HepG2 (cell line): ENCODE measurements around the gene ANKRD12. TPM values are rescaled to one million over a fixed set of nuclear protein-coding genes. Genes with fewer than 3 reads are reported as not detected.

Source experiments
- ATAC-seq: fragments of 200-7000 bp; cut with Tn5 transposase; 3 replicates; pipeline ENCODE4 v1.9.1; 2020; ENCODE audit warnings: mild to moderate bottlenecking, moderate library complexity
- BruUV-seq: library from RNA; stranded (reverse); fragments of 400-500 nt; replicated peaks from 2 replicates; lab custom pipeline; 2021; lab: Mats Ljungman, UMichigan
- CTCF ChIA-PET: fragments of 300-600 bp; formaldehyde crosslinking; extraction: SDS; loops from one replicate; lab custom pipeline; 2021; ENCODE audit warnings: low total read pairs, inconsistent platforms, low intra/inter-chr PET ratio; lab: Yijun Ruan, JAX
- POLR2A ChIA-PET: fragments of 350-600 bp; sonication (Branson Sonifier 250); formaldehyde crosslinking; loops from one replicate; lab custom pipeline; 2020; ENCODE audit warnings: antibody characterized with exemption, inconsistent platforms; lab: Yijun Ruan, JAX
- DNase-seq: peaks from one replicate; pipeline ENCODE4 v3.0.0-alpha.2; 2015; ENCODE audit warnings: low spot score
- FAIRE-seq: peaks from 3 replicates; lab custom pipeline; 2011; peaks lifted over from hg19 to GRCh38; lab: Jason Lieb, UNC
- H2AFZ ChIP-seq: one replicate; pipeline ENCODE4 v1.6.1; 2011; ENCODE audit warnings: low read length, inconsistent platforms
- H3K27ac ChIP-seq: fragments of 300-600 bp; 3 replicates; pipeline ENCODE4 v1.8.0; 2011; ENCODE audit warnings: mixed run types, mild to moderate bottlenecking, mixed read lengths, low read length, inconsistent platforms; ENCODE audit not compliant: insufficient read depth; ENCODE audit errors: extremely low read length
- H3K27me3 ChIP-seq, 2 experiments: fragments of 200-600 bp in 1 of 2; 2 replicates in 1 of 2; 3 replicates in 1 of 2; pipeline versions ENCODE4 v1.6.0 to v1.8.0; 2011; ENCODE audit warnings: low read length in 2 of 2, mild to moderate bottlenecking in 2 of 2, moderate library complexity in 2 of 2, inconsistent platforms in 1 of 2; ENCODE audit not compliant: insufficient read depth in 2 of 2, control insufficient read depth in 1 of 2
- H3K36me3 ChIP-seq, 2 experiments: fragments of 200-600 bp in 1 of 2; replicated peaks in 1 of 2; 2 replicates in 1 of 2; 3 replicates in 1 of 2; pipeline versions ENCODE4 v1.5.1 to v1.8.0; 2011; ENCODE audit warnings: low read length in 2 of 2, inconsistent platforms in 1 of 2; ENCODE audit not compliant: insufficient read depth in 2 of 2, control insufficient read depth in 1 of 2
- H3K4me1 ChIP-seq: 2 replicates; pipeline ENCODE4 v1.5.1; 2012; ENCODE audit warnings: low read length, inconsistent platforms; ENCODE audit not compliant: insufficient read depth
- H3K4me2 ChIP-seq: 2 replicates; pipeline ENCODE4 v1.6.0; 2011; ENCODE audit warnings: low read depth, low read length, inconsistent platforms
- H3K4me3 ChIP-seq, 3 experiments: fragments of 200-600 bp in 1 of 3; sonication (generic), shearing (Covaris generic) in 1 of 3; replicated peaks in 1 of 3; 2 replicates each; pipeline ENCODE4 v1.5.1; 2011 to 2016; ENCODE audit warnings: low read length in 3 of 3, inconsistent platforms in 2 of 3, low read depth in 2 of 3, mild to moderate bottlenecking in 2 of 3, control low read depth in 1 of 3, mixed read lengths in 1 of 3; ENCODE audit not compliant: insufficient read depth in 1 of 3
- H3K79me2 ChIP-seq: one replicate; pipeline ENCODE4 v1.6.1; 2011; ENCODE audit warnings: low read length, inconsistent platforms; ENCODE audit not compliant: insufficient read depth
- H3K9ac ChIP-seq: 2 replicates; pipeline ENCODE4 v1.6.0; 2011; ENCODE audit warnings: mild to moderate bottlenecking, low read depth, low read length, inconsistent platforms; ENCODE audit not compliant: insufficient read depth
- H3K9me3 ChIP-seq: 2 replicates; pipeline ENCODE4 v1.5.1; 2012; ENCODE audit warnings: mild to moderate bottlenecking, low read length
- H4K20me1 ChIP-seq: 2 replicates; pipeline ENCODE4 v1.6.0; 2011; ENCODE audit warnings: inconsistent platforms, mild to moderate bottlenecking, low read length, moderate library complexity; ENCODE audit not compliant: insufficient read depth
- ARNTL ChIP-seq: sonication (generic); formaldehyde crosslinking; IDR thresholded peaks from 2 replicates; pipeline ENCODE4 v1.4.0; 2020; ENCODE audit warnings: mild to moderate bottlenecking, missing genetic modification reagents
- FOXA1 ChIP-seq, 2 experiments: fragments of 450-650 bp in 1 of 2; sonication (generic) in 1 of 2; formaldehyde crosslinking in 1 of 2; IDR thresholded peaks; 2 replicates each; pipeline versions ENCODE4 v1.4.0 to v1.6.1; 2016 to 2020; ENCODE audit warnings: missing genetic modification reagents in 1 of 2
- FUBP1 ChIP-seq: sonication (generic); formaldehyde crosslinking; IDR thresholded peaks from 2 replicates; pipeline ENCODE4 v1.5.1; 2020; ENCODE audit warnings: missing genetic modification reagents, mild to moderate bottlenecking, borderline replicate concordance
- HMG20A ChIP-seq: IDR thresholded peaks from 2 replicates; pipeline ENCODE4 v1.6.1; 2016; ENCODE audit warnings: borderline replicate concordance
- MIXL1 ChIP-seq: IDR thresholded peaks from 2 replicates; pipeline ENCODE4 v1.6.1; 2016
- NAIF1 ChIP-seq: sonication (generic); formaldehyde crosslinking; IDR thresholded peaks from 2 replicates; pipeline ENCODE4 v1.5.0; 2020; ENCODE audit warnings: mild to moderate bottlenecking, missing genetic modification reagents, borderline replicate concordance
- RFX3 ChIP-seq: IDR thresholded peaks from 2 replicates; pipeline ENCODE4 v1.6.1; 2016; ENCODE audit warnings: missing biosample characterization, missing genetic modification reagents
- SNAI1 ChIP-seq: sonication (generic); formaldehyde crosslinking; IDR thresholded peaks from 2 replicates; pipeline ENCODE4 v1.5.0; 2020; ENCODE audit warnings: mild to moderate bottlenecking, missing genetic modification reagents, borderline replicate concordance
- STAG1 ChIP-seq: sonication (generic); formaldehyde crosslinking; IDR thresholded peaks from 2 replicates; pipeline ENCODE4 v1.4.0; 2020; ENCODE audit warnings: missing genetic modification reagents
- ZGPAT ChIP-seq: IDR thresholded peaks from 2 replicates; pipeline ENCODE4 v1.6.1; 2016; ENCODE audit warnings: mild to moderate bottlenecking
- ZNF121 ChIP-seq: sonication (generic); formaldehyde crosslinking; IDR thresholded peaks from 2 replicates; pipeline ENCODE4 v1.5.0; 2020; ENCODE audit warnings: mild to moderate bottlenecking, missing genetic modification reagents
- ZNF354B ChIP-seq: sonication (generic); formaldehyde crosslinking; IDR thresholded peaks from 2 replicates; pipeline ENCODE4 v1.8.0; 2022; ENCODE audit warnings: mild to moderate bottlenecking, missing genetic modification reagents
- ZNF543 ChIP-seq: sonication (generic); formaldehyde crosslinking; IDR thresholded peaks from 2 replicates; pipeline ENCODE4 v1.4.0; 2020; ENCODE audit warnings: mild to moderate bottlenecking, missing genetic modification reagents
- ZNF589 ChIP-seq: sonication (generic); formaldehyde crosslinking; conservative IDR thresholded peaks from 2 replicates; pipeline ENCODE4 v1.8.0; 2022; ENCODE audit warnings: mild to moderate bottlenecking, moderate library complexity, missing genetic modification reagents
- ZNF644 ChIP-seq: IDR thresholded peaks from 2 replicates; pipeline ENCODE4 v1.6.1; 2016; ENCODE audit warnings: low read depth
- ZNF775 ChIP-seq: sonication (generic); formaldehyde crosslinking; IDR thresholded peaks from 2 replicates; pipeline ENCODE4 v1.4.0; 2020; ENCODE audit warnings: missing genetic modification reagents, mild to moderate bottlenecking, moderate library complexity, borderline replicate concordance
- WGBS: methylation state at CpG from one replicate; pipeline ENCODE4 v1.1.6; 2017; ENCODE audit warnings: low lambda C conversion rate; 5-methylcytosine and 5-hydroxymethylcytosine counted together
- in situ Hi-C: cut with HindIII; loops from 2 replicates; pipeline ENCODE4 v1.10.0; 2017; ENCODE audit warnings: low pct_unique_long_range_greater_than_20kb; ENCODE audit not compliant: extremely low pct_ligation_motif_present
- intact Hi-C: fragments of 100-400 bp; cut with micrococcal nuclease; formaldehyde crosslinking; loops from one replicate; pipeline ENCODE4 v1.10.0; 2022; ENCODE audit not compliant: unreplicated experiment
- polyA plus RNA-seq, 8 experiments: library from polyadenylated mRNA; depleted of rRNA in 3 of 8; stranded (reverse) in 7 of 8; unstranded in 1 of 8; fragments of >200 nt; fragmentation: Illumina TruSeq in 4 of 8; extraction: Trizol in 4 of 8; gene quantifications; 2 replicates each; pipeline versions ENCODE4 v1.2.1 to v1.2.3, GENCODE V29; 2011 to 2016; ENCODE audit warnings: low read depth in 4 of 8, missing spikeins in 1 of 8, mixed read lengths in 1 of 8; ENCODE audit not compliant: insufficient read depth in 1 of 8
- total RNA-seq, 5 experiments: library from RNA; depleted of rRNA; stranded (reverse); fragments of >200 nt; fragmentation: Illumina TruSeq; extraction: Trizol; gene quantifications; 2 replicates each; pipeline ENCODE4 v1.2.3, GENCODE V29; 2016; ENCODE audit warnings: low read depth in 1 of 5

Gene ANKRD12
- total and polyA plus RNA-seq, 2 of the 13 experiments (the other 11 are each of a cell fraction or from before 2014, with no cell fraction given): 6.0 to 23.2 TPM

GRCh38 chr18:9281780-9282179 lies 145.2 kb downstream of the ANKRD12 start (continued):
- TF ChIP-seq ZNF589 (CRISPR knock-in tag): no peak
- TF ChIP-seq ZNF644: no peak
- TF ChIP-seq, all 625 proteins: peak for 0

- no TSS peak for BruUV-seq
Observed at GRCh38 chr18:9283791-9284190, 147.2 kb downstream of the ANKRD12 start.

More at GRCh38 chr18:9283791-9284190, 147.2 kb downstream of the ANKRD12 start:
- no peak for FAIRE-seq
- H3K9me3 ChIP-seq: no peaks in the 10 kb centered on the region
- in situ Hi-C loops: no loop called here
- H3K27me3 ChIP-seq: no peaks in the 10 kb centered on the region
- 97% methylated on average over 2 of the region's 2 CpGs for WGBS
- no peaks in the 10 kb centered on the region for H4K20me1 ChIP-seq
- no peak overlapping the region for H3K4me2 ChIP-seq
- H3K4me1 ChIP-seq: no peaks in the 10 kb centered on the region
- H3K79me2 ChIP-seq: no peaks in the 10 kb centered on the region
- no peak overlapping the region for H3K4me3 ChIP-seq
- H3K27ac ChIP-seq: no peak overlapping the region
- TF ChIP-seq FOXA1 (IDR thresholded peaks at IDR 0.05): no peak
- TF ChIP-seq FOXA1 (CRISPR knock-in tag; IDR thresholded peaks at IDR 0.05): no peak
- no peak for TF ChIP-seq NAIF1 (CRISPR knock-in tag)
- no peak for TF ChIP-seq FUBP1
- TF ChIP-seq HMG20A: no peak
- TF ChIP-seq ZNF354B (CRISPR knock-in tag): no peak
- TF ChIP-seq ARNTL (CRISPR knock-in tag): no peak
- no peak for TF ChIP-seq ZNF121
- TF ChIP-seq ZNF775 (CRISPR knock-in tag): no peak
- TF ChIP-seq STAG1: no peak
- no peak for TF ChIP-seq SNAI1
- TF ChIP-seq ZNF543 (CRISPR knock-in tag): no peak
- no peak for TF ChIP-seq ZGPAT (CRISPR knock-in tag)
- no peak for TF ChIP-seq MIXL1 (CRISPR knock-in tag)
- no peak for TF ChIP-seq RFX3
- TF ChIP-seq, all 625 proteins: peak for 0
- CTCF ChIA-PET: no interaction called here
- intact Hi-C loops: no loop called here
- Histone ChIP-seq H3K9ac (no peak overlapping the region), H2AFZ (no peak overlapping the region), H3K36me3 (peaks cover 0 to 7% of the 10 kb centered on the region in 2 experiments; a peak in 2 of 5 replicates)
- POLR2A ChIA-PET: no interaction called here
- DNase-seq (no peak), ATAC-seq (no peak)
